Midbrain (tissue), 1 donor: ENCODE measurements around the gene TMBIM6.
"Not testable (repeated sequence)": the region's sequence is repeated elsewhere in the genome, so short reads cannot be mapped to it uniquely, and the experiment has no call there.

Source experiments
- DNase-seq: peaks from one replicate; lab custom pipeline; 2025; lab: John Stamatoyannopoulos, UW

TMBIM6 gene

GRCh38 chr12:49730050-49730449, 11.3 kb upstream of the TMBIM6 start:
- DNase-seq: no peak

- no peak for DNase-seq
Observed at GRCh38 chr12:49730568-49731101, 10.7 kb upstream of the TMBIM6 start.

DNA sequence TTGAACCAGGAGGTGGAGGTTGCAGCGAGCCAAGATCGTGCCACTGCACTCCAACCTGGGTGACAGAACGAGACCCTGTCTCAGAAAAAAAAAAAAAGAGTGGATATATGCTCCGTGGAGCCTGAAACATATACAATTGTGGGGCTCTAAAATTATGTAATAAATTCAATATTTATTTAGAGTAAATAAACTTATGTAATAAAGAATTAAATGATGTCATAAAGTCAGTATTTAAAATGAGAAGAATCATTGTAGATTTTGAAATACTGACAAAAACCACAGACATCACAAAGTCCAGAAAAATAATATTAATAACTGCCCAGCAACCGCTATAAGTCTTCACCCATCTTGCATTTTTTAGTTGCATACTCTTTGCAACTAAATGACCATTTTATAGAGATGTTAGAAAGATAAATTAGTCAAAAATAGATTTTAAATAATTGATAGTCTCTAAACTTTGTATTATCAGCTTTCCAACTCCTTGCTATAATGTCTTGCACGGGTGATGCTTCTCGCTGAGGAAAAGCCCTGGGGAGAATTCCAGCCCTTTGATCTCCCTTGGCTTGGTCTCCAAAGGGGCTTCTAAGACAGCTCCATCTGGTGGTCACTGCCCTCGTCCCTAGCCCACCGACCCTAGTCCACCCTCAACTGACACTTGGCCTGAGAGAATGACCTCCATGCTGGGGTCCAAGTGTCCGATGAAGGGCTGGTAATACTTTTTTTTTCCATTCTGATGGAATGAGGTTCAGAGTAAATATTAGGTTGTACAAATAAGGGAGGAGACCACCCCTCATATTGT, 7.9 kb upstream of the TMBIM6 start:
- no peak for DNase-seq

DNA sequence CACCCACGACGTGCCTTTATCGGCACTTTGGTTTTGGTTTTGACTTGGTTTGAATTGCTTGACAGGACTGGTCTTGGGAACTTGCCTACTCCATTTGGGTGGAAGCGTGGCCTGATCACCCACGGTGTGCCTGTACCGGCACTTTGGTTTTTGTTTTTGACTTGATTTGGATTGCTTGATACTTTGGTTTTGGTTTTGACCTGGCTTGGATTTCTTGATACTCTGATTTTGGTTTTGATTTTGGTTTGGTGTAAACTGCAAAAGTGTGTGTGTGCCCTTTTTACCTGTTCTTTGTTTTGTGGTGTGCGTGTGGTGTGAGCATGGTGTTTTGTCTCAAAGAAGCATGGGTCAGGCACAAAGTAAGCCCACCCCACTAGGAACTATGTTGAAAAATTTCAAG, 6.5 kb upstream of the TMBIM6 start:
- DNase-seq: not testable (repeated sequence)

DNA sequence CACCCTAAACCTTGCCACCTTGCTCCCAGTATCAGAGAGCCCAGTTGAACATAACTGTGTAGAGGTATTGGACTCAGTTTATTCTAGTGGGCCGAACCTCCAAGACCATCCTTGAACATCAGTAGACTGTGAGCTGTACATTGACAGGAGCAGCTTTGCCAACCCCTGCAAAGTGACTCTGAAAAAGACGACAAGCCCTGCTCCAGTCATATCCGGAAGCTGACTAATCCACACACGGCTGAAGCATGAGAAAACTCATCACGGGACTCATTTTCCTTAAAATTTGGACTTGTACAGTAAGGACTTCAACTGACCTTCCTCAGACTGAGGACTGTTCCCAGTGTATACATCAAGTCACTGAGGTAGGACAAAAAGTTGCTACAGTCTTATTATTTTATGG, 2.6 kb upstream of the TMBIM6 start:
- not testable (repeated sequence) for DNase-seq

GRCh38 chr12:49740277-49740676, 1.1 kb upstream of the TMBIM6 start:
- DNase-seq: not testable (repeated sequence)

GRCh38 chr12:49741882-49742620, 694 bp downstream of the TMBIM6 start:
- no peak for DNase-seq

- DNase-seq: no peak
Observed at GRCh38 chr12:49744363-49744885, 3.1 kb downstream of the TMBIM6 start.

GRCh38 chr12:49748306-49748705, 6.9 kb downstream of the TMBIM6 start:
- no peak for DNase-seq

DNA sequence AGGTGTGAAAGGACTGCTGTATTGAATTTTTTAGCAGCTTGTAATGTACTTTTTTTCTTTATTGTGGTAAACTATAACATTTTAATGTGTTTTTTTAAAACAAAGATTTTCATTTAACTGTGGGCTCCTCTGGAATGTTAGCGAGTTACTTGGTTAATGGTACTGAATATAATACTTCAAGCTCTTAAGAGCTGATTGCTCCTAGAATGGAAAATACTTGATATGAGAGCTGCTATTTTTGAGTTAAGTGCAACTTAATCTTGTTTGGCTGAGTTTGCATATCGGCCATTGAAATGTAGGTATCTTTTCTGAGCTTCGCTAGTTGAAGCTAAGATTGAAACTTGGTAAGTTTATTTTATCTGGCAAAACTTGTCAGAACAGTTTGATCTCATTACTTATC, 7.4 kb downstream of the TMBIM6 start:
- DNase-seq: no peak

DNA sequence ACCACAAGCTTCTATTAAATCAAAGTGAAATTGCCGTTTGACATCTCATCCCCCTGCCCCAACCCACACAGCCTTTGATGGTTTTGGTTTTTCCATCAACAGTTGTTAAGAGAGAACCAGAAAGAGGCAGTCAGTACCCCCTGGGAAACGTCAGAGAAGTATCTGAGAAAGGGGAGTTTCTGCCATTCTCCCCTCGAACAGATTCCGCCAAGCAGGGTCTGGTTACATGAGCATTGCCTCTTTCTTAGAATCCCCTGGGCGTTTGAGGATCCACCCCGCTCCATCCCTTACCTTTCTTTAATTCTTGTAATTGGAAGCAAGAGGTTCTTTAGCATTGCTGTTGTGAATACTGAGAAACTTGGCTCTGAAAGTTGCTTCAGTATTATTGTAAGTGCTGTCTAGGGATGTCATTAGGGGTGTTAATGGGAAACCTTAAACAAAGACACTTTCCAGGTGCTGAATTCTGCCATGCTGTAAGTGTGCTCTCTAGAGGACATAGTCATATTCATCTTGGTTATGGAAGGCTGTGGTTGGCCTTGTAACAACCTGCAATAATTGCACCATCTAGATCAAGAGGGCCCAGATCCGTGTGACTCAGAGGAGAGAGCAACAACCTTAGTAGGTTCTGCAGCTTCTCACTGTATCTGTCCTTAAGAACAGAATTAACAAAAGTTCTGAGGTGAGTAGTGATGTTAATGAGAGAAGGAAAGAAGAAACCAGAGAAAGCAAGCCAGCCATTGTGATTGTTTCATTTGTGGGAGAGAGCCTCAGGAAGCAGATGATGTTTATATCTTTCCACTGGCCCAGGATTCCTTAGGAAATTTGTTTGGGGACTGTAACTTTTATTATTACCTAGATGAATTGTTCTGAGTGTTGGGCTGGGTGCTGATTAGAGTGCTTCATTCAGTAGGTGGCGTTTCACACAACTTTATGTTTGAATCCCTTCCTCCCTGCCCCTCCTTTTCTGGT, 9.0 kb downstream of the TMBIM6 start:
- DNase-seq: no peak

GRCh38 chr12:49750996-49751393, 9.6 kb downstream of the TMBIM6 start:
- no peak for DNase-seq

- no peak for DNase-seq
Observed at GRCh38 chr12:49761677-49762467, 20.5 kb downstream of the TMBIM6 start.

GRCh38 chr12:49762468-49762847, 21.1 kb downstream of the TMBIM6 start:
- no peak for DNase-seq

DNA sequence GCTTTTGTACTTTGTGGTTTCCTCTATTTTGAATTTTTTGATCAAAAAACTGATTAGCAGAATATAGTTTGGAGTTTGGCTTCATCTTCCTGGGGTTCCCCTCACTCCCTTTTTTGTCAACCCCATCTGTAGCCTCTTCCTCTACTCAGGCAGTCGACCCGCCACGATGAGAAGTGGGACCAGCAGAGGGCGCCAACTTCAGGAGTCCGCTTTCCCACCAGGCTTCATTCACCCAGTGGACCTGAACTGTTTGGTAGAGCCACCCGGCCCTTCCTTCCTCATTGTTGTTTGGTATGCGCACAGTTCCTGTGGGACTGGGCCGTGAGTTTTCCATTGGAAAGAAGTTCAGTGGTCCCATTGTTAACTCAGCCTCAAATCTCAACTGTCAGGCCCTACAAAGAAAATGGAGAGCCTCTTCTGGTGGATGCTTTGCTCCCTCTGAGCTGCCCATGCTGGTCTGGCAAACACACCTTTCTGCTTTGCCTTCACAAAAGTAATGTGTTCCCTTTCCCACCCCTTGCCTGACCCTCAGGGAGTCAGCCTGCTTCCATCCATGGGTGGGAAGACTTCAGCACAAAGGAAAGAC, 21.7 kb downstream of the TMBIM6 start:
- DNase-seq: peak; percentile 48

DNA sequence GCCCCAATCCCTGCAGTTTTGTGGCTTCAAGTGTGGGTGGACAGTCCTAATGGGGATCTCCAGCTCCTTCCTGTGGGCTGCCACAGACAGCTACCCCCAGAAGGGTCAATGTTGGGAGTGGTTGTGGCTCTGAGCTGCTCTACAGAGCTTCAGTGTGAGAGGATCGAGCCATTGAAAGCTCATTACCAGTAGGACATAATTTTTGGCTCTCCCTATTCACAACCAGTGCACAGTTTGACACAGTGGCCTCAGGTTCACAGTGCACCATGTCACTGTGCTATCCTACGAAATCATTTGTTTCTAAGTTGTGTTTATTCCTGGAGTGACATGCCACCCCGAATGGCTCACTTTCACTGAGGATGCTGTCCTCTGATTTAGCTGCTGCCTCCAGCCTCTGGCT, 22.8 kb downstream of the TMBIM6 start:
- DNase-seq: no peak

DNA sequence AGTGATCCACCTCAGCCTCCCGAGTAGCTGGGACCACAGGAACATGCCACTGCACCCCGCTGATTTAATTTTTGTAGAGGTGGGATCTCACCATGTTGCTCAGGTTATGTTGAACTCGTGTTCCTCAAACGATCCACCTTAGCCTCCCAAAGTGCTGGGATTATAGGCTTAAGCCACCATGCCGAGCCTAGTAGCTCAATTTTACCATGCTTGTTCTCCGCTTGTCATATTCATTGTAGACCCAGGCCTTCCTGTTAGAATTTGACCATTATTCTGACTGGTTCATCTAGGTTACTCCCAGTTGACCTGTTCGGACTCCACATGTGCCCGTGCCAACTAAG, 24.7 kb downstream of the TMBIM6 start:
- DNase-seq: no peak

DNA sequence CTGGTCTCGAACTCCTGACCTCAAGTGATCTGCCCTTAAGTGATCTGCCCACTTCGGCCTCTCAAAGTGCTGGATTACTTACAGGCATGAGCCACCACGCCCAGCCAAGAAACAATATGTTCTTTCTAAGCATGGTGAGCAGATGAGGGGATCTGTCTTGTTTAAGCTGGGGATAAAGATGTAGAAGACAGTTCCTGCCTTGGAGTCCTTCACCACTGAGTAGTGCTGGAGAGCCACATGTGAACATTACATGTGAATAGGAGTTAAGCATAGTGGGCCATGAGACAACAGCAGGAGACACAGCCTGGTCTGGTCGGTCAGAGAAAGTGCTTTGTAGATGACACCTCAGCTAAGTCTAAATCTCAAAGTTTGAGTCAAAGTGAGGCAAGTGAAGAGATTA, 26.0 kb downstream of the TMBIM6 start:
- no peak for DNase-seq

DNA sequence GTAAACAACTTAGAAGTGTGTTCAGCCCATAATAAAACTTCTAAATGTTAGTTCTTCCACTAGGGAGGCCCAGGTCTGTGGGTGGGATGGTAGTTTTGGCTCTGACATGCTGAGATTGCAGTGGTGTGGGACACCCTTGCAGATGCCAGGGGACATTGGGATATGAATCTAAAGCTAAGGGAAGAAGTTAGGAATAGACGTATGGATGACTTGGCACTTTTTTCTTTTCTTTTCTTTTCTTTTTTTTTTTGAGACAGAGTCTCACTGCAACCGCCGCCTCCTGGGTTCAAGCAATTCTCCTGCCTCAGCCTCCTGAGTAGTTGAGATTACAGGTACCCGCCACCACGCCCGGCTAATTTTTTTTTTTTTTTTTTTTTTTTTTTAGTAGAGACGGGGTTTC, 31.7 kb downstream of the TMBIM6 start:
- DNase-seq: not testable (repeated sequence)

DNA sequence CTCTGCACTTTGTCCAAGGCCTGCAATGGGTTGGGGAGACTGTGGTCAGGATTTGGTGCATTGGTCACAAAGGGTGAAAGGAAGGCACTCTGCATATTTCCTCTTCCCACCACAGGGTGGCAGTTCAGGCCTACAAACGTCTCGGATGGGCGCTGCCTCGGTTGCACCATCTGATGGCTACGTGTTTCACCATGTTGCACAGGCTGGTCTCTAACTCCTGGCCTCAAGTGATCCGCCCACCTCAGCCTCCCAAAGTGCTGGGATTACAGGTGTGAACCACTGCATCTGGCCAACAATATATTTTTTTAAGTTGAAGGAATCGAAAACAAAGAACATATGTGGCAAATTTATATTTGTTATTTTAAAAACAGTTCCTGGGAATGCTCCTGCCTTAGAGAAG, 35.1 kb downstream of the TMBIM6 start:
- DNase-seq: peak; percentile 82

GRCh38 chr12:49776858-49777257, 35.5 kb downstream of the TMBIM6 start:
- DNase-seq: no peak
